PFSK-1 (cell line): Measurements from ENCODE around the gene CACNG6.

Experiments
- FOXP2 ChIP-seq: optimal IDR thresholded peaks from 2 replicates; pipeline ENCODE3; 2011; ENCODE audit warnings: borderline replicate concordance, control low read depth, inconsistent platforms; ENCODE audit not compliant: insufficient read depth; ENCODE audit errors: extremely low read length, extremely low read depth
- POLR2AphosphoS5 ChIP-seq: IDR thresholded peaks from 2 replicates; pipeline ENCODE4 v1.6.1; 2012; ENCODE audit warnings: low read depth, mild to moderate bottlenecking, control low read depth, low read length, moderate library complexity
- SIN3A ChIP-seq: IDR thresholded peaks from 2 replicates; pipeline ENCODE4 v1.6.1; 2012; ENCODE audit warnings: mild to moderate bottlenecking, low read length, moderate library complexity, borderline replicate concordance; ENCODE audit not compliant: insufficient read depth
- TAF1 ChIP-seq: IDR thresholded peaks from 2 replicates; pipeline ENCODE4 v1.6.1; 2012; ENCODE audit warnings: low read length, control low read depth, borderline replicate concordance; ENCODE audit not compliant: insufficient read depth
- TF ChIP-seq, protein P1 (sequence below), 2 experiments: IDR thresholded peaks; 2 replicates each; pipeline versions ENCODE4 v1.6.1 to v1.8.0; 2011 to 2012; ENCODE audit warnings: low read depth in 2 of 2, low read length in 2 of 2, control low read depth in 1 of 2, inconsistent platforms in 1 of 2, mild to moderate bottlenecking in 1 of 2, moderate library complexity in 1 of 2; ENCODE audit not compliant: insufficient read depth in 1 of 2

CACNG6 gene

GRCh38 chr19:53978975-53979801 is 12.2 kb upstream of the CACNG6 start:
- TF ChIP-seq POLR2AphosphoS5 (no peak), SIN3A (no peak), TAF1 (no peak)
- TF ChIP-seq, protein P1, sequence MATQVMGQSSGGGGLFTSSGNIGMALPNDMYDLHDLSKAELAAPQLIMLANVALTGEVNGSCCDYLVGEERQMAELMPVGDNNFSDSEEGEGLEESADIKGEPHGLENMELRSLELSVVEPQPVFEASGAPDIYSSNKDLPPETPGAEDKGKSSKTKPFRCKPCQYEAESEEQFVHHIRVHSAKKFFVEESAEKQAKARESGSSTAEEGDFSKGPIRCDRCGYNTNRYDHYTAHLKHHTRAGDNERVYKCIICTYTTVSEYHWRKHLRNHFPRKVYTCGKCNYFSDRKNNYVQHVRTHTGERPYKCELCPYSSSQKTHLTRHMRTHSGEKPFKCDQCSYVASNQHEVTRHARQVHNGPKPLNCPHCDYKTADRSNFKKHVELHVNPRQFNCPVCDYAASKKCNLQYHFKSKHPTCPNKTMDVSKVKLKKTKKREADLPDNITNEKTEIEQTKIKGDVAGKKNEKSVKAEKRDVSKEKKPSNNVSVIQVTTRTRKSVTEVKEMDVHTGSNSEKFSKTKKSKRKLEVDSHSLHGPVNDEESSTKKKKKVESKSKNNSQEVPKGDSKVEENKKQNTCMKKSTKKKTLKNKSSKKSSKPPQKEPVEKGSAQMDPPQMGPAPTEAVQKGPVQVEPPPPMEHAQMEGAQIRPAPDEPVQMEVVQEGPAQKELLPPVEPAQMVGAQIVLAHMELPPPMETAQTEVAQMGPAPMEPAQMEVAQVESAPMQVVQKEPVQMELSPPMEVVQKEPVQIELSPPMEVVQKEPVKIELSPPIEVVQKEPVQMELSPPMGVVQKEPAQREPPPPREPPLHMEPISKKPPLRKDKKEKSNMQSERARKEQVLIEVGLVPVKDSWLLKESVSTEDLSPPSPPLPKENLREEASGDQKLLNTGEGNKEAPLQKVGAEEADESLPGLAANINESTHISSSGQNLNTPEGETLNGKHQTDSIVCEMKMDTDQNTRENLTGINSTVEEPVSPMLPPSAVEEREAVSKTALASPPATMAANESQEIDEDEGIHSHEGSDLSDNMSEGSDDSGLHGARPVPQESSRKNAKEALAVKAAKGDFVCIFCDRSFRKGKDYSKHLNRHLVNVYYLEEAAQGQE (IDR thresholded peaks at IDR 0.05; ENCODE audit: insufficient read depth in 1 of 2, low read depth in 2 of 2, low read length in 2 of 2): no peak

- TF ChIP-seq FOXP2 (no peak), TAF1 (no peak), SIN3A (no peak), POLR2AphosphoS5 (no peak)
- TF ChIP-seq, protein P1 (IDR thresholded peaks at IDR 0.05; ENCODE audit: insufficient read depth in 1 of 2, low read depth in 2 of 2, low read length in 2 of 2): no peak
Observed at GRCh38 chr19:53980539-53981375, 10.7 kb upstream of the CACNG6 start.

- TF ChIP-seq POLR2AphosphoS5: no peak
- TF ChIP-seq FOXP2: no peak
- no peak for TF ChIP-seq TAF1
- TF ChIP-seq, protein P1 (IDR thresholded peaks at IDR 0.05; ENCODE audit: insufficient read depth in 1 of 2, low read depth in 2 of 2, low read length in 2 of 2): no peak
- no peak for TF ChIP-seq SIN3A
Observed at GRCh38 chr19:53981376-53981951, 10.0 kb upstream of the CACNG6 start.

- TF ChIP-seq TAF1 (no peak), POLR2AphosphoS5 (no peak)
- TF ChIP-seq, protein P1 (IDR thresholded peaks at IDR 0.05; ENCODE audit: insufficient read depth in 1 of 2, low read depth in 2 of 2, low read length in 2 of 2): no peak
Observed at GRCh38 chr19:53982001-53982451, 9.4 kb upstream of the CACNG6 start.
